ENCODE data around the gene SNAI3. TPM values are rescaled to one million over a fixed set of nuclear protein-coding genes. Genes with fewer than 3 reads are reported as not detected.

SNAI3 gene
- total RNA-seq, 4 donors from 2014 or later: 0.39 to 1.7 (median 1.1) TPM; not detected in 1

GRCh38 chr16:88628512-88628974 is 57.8 kb downstream of the SNAI3 start:
- TF ChIP-seq POLR2AphosphoS5 (IDR thresholded peaks at IDR 0.05) (no peak), CTCF (IDR thresholded peaks at IDR 0.05) (peak in 1 of 4 experiments; percentile 4), POLR2A (IDR thresholded peaks at IDR 0.05) (no peak)
- Histone ChIP-seq H3K27ac (no peak overlapping the region), H3K27me3 (peaks cover under 1% of the 10 kb centered on the region), H3K4me1 (peaks cover 0 to under 1% (median 0%) of the 10 kb centered on the region in 3 donors), H3K36me3 (peaks cover 0 to 100% of the 10 kb centered on the region in 2 donors), H3K4me3 (no peak overlapping the region), H3K9me3 (no peaks in the 10 kb centered on the region)
- 40% methylated on average over 2 of the region's 12 CpGs; no CpG with 5 or more reads in 1 of the 2 donors for WGBS, 2 donors (ENCODE audit: low coverage in 1 of 2)
- ATAC-seq: peak; percentile 28

Other genes starting within 250 kb of the SNAI3 start
- gene ZFPM1, start 233.2 kb downstream of the SNAI3 start, total RNA-seq: 1 to 10 TPM in 1 of 4 donors, under 1 TPM in 3; 0.40 to 1.4 (median 0.59) TPM
- gene ZC3H18, start 116.1 kb downstream of the SNAI3 start, total RNA-seq: 10 to 100 TPM; 15.8 to 40.6 (median 23.3) TPM
- gene IL17C, start 47.9 kb downstream of the SNAI3 start, total RNA-seq: not detected
- 100 to 1,000 TPM in 1 of 4 donors, 10 to 100 TPM in 3; 19.9 to 135 (median 79.1) TPM for gene CYBA, start 35.5 kb downstream of the SNAI3 start, total RNA-seq
- 10 to 100 TPM; 21.3 to 30.3 (median 26.6) TPM for gene MVD, start 23.4 kb downstream of the SNAI3 start, total RNA-seq
- 10 to 100 TPM; 19.5 to 27.8 (median 22.3) TPM for gene RNF166, start 19.9 kb upstream of the SNAI3 start, total RNA-seq
- gene CTU2, start 20.0 kb upstream of the SNAI3 start, total RNA-seq: 10 to 100 TPM in 2 of 4 donors, 1 to 10 TPM in 2; 6.0 to 19.9 (median 10.7) TPM
- 100 to 1,000 TPM; 105 to 248 (median 172) TPM for gene PIEZO1, start 98.7 kb upstream of the SNAI3 start, total RNA-seq
- 1 to 10 TPM in 1 of 4 donors, under 1 TPM in 1, not detected in 2; 0.92 to 2.0 TPM for gene CDT1, start 117.3 kb upstream of the SNAI3 start, total RNA-seq
- gene APRT, start 125.4 kb upstream of the SNAI3 start, total RNA-seq: 100 to 1,000 TPM in 2 of 4 donors, 10 to 100 TPM in 2; 64.9 to 103 (median 92.9) TPM
- gene GALNS, start 170.4 kb upstream of the SNAI3 start, total RNA-seq: 10 to 100 TPM in 3 of 4 donors, 1 to 10 TPM in 1; 4.2 to 29.4 (median 15.6) TPM
- gene TRAPPC2L, start 170.6 kb upstream of the SNAI3 start, total RNA-seq: 10 to 100 TPM; 18.7 to 40.0 (median 21.5) TPM
- gene PABPN1L, start 180.2 kb upstream of the SNAI3 start, total RNA-seq: under 1 TPM in 1 of 4 donors, not detected in 3; 0.54 TPM

All from gastroesophageal sphincter (tissue), 4 donors.